HG02852 (cell line): Measurements from ENCODE around the gene CFAP54.
"Not testable (repeated sequence)": the region's sequence is repeated elsewhere in the genome, so short reads cannot be mapped to it uniquely, and the experiment has no call there.

ENCODE experiments used
- ATAC-seq: cut with Tn5 transposase; IDR thresholded peaks from one replicate; pipeline ENCODE4 v1.9.1; 2021; ENCODE audit warnings: mild to moderate bottlenecking, moderate library complexity; ENCODE audit not compliant: unreplicated experiment

CFAP54 gene

GRCh38 chr12:96617178-96617577, 127.8 kb downstream of the CFAP54 start:
- no peak for ATAC-seq

- ATAC-seq: no peak
Observed at GRCh38 chr12:96623155-96623554, 133.8 kb downstream of the CFAP54 start.

- ATAC-seq: no peak
Observed at GRCh38 chr12:96623656-96624217, 134.4 kb downstream of the CFAP54 start.

- ATAC-seq: no peak
Observed at GRCh38 chr12:96635844-96636243, 146.5 kb downstream of the CFAP54 start.

GRCh38 chr12:96636895-96637294, 147.5 kb downstream of the CFAP54 start:
- ATAC-seq: no peak

- ATAC-seq: no peak
Observed at GRCh38 chr12:96648923-96649322, 159.5 kb downstream of the CFAP54 start.

- ATAC-seq: no peak
Observed at GRCh38 chr12:96652870-96653269, 163.5 kb downstream of the CFAP54 start.

- ATAC-seq: no peak
Observed at GRCh38 chr12:96658075-96658474, 168.7 kb downstream of the CFAP54 start.

GRCh38 chr12:96669786-96670185, 180.4 kb downstream of the CFAP54 start:
- no peak for ATAC-seq

GRCh38 chr12:96670334-96670899, 181.0 kb downstream of the CFAP54 start:
- ATAC-seq: no peak

- not testable (repeated sequence) for ATAC-seq
Observed at GRCh38 chr12:96675519-96675918, 186.1 kb downstream of the CFAP54 start.

GRCh38 chr12:96677363-96677762, 188.0 kb downstream of the CFAP54 start:
- no peak for ATAC-seq

GRCh38 chr12:96687719-96688118, 198.3 kb downstream of the CFAP54 start:
- ATAC-seq: no peak

- peak; percentile 32 for ATAC-seq
Observed at GRCh38 chr12:96698521-96698920, 209.1 kb downstream of the CFAP54 start.

- peak; percentile 40 for ATAC-seq
Observed at GRCh38 chr12:96698965-96699364, 209.6 kb downstream of the CFAP54 start.

GRCh38 chr12:96701856-96702255, 212.5 kb downstream of the CFAP54 start:
- ATAC-seq: no peak

- no peak for ATAC-seq
Observed at GRCh38 chr12:96710127-96710745, 220.9 kb downstream of the CFAP54 start.

GRCh38 chr12:96711364-96711763, 222.0 kb downstream of the CFAP54 start:
- ATAC-seq: no peak

- no peak for ATAC-seq
Observed at GRCh38 chr12:96714199-96714598, 224.8 kb downstream of the CFAP54 start.

GRCh38 chr12:96719660-96720362, 230.4 kb downstream of the CFAP54 start:
- peak; percentile 94 for ATAC-seq

GRCh38 chr12:96720363-96720705, 231.0 kb downstream of the CFAP54 start:
- ATAC-seq: peak; percentile 72

- ATAC-seq: not testable (repeated sequence)
Observed at GRCh38 chr12:96729466-96729865, 240.1 kb downstream of the CFAP54 start.
